ENCODE data around the gene TMEM250. TPM values are rescaled to one million over a fixed set of nuclear protein-coding genes. Genes with fewer than 3 reads are reported as not detected.

The TMEM250 gene
- total and polyA plus RNA-seq, 9 of the 15 experiments (the other 6 are each of a cell fraction or from before 2014, with no cell fraction given) = 0.32 to 44.6 (median 12.2) TPM

- TF ChIP-seq ZFPM2 (CRISPR knock-in tag; IDR thresholded peaks at IDR 0.05) = no peak
- TF ChIP-seq, protein P1, sequence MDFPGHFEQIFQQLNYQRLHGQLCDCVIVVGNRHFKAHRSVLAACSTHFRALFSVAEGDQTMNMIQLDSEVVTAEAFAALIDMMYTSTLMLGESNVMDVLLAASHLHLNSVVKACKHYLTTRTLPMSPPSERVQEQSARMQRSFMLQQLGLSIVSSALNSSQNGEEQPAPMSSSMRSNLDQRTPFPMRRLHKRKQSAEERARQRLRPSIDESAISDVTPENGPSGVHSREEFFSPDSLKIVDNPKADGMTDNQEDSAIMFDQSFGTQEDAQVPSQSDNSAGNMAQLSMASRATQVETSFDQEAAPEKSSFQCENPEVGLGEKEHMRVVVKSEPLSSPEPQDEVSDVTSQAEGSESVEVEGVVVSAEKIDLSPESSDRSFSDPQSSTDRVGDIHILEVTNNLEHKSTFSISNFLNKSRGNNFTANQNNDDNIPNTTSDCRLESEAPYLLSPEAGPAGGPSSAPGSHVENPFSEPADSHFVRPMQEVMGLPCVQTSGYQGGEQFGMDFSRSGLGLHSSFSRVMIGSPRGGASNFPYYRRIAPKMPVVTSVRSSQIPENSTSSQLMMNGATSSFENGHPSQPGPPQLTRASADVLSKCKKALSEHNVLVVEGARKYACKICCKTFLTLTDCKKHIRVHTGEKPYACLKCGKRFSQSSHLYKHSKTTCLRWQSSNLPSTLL (IDR thresholded peaks at IDR 0.05) = no peak
- peak; percentile 97 for TF ChIP-seq MAX (CRISPR knock-in tag; IDR thresholded peaks at IDR 0.05)
- no peak for TF ChIP-seq ZC3H8 (IDR thresholded peaks at IDR 0.05)
- no peak for TF ChIP-seq DIDO1 (tag; IDR thresholded peaks at IDR 0.05; ENCODE audit: low read depth)
- no peak for TF ChIP-seq ILK (tag; IDR thresholded peaks at IDR 0.05; ENCODE audit: borderline replicate concordance, low read depth)
- no peak for TF ChIP-seq NR2F6 (CRISPR knock-in tag; IDR thresholded peaks at IDR 0.05)
- TF ChIP-seq XRCC3 (IDR thresholded peaks at IDR 0.05) = no peak
- TF ChIP-seq, protein P2, sequence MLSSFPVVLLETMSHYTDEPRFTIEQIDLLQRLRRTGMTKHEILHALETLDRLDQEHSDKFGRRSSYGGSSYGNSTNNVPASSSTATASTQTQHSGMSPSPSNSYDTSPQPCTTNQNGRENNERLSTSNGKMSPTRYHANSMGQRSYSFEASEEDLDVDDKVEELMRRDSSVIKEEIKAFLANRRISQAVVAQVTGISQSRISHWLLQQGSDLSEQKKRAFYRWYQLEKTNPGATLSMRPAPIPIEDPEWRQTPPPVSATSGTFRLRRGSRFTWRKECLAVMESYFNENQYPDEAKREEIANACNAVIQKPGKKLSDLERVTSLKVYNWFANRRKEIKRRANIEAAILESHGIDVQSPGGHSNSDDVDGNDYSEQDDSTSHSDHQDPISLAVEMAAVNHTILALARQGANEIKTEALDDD (IDR thresholded peaks at IDR 0.05) = no peak
- peak; percentile 36 for TF ChIP-seq HMGN3 (IDR thresholded peaks at IDR 0.05; ENCODE audit: borderline replicate concordance, extremely low read depth, insufficient read length, low read depth, low read length)
- TF ChIP-seq TGIF2 (CRISPR knock-in tag; IDR thresholded peaks at IDR 0.05) = 0 out of 2 replicates have a peak, but pooled peaks have one; percentile 78
- no peak for TF ChIP-seq ZNF282 (CRISPR knock-in tag; IDR thresholded peaks at IDR 0.05)
- no peak for TF ChIP-seq ZNF224 (CRISPR knock-in tag; IDR thresholded peaks at IDR 0.05)
- TF ChIP-seq, protein P3, sequence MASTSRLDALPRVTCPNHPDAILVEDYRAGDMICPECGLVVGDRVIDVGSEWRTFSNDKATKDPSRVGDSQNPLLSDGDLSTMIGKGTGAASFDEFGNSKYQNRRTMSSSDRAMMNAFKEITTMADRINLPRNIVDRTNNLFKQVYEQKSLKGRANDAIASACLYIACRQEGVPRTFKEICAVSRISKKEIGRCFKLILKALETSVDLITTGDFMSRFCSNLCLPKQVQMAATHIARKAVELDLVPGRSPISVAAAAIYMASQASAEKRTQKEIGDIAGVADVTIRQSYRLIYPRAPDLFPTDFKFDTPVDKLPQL (IDR thresholded peaks at IDR 0.05; ENCODE audit: extremely low read depth, insufficient read length) = no peak
- TF ChIP-seq, protein P4, sequence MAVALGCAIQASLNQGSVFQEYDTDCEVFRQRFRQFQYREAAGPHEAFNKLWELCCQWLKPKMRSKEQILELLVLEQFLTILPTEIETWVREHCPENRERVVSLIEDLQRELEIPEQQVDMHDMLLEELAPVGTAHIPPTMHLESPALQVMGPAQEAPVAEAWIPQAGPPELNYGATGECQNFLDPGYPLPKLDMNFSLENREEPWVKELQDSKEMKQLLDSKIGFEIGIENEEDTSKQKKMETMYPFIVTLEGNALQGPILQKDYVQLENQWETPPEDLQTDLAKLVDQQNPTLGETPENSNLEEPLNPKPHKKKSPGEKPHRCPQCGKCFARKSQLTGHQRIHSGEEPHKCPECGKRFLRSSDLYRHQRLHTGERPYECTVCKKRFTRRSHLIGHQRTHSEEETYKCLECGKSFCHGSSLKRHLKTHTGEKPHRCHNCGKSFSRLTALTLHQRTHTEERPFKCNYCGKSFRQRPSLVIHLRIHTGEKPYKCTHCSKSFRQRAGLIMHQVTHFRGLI (CRISPR knock-in tag; IDR thresholded peaks at IDR 0.05) = no peak
- no peak for TF ChIP-seq MED1 (CRISPR knock-in tag; IDR thresholded peaks at IDR 0.05; ENCODE audit: borderline replicate concordance)
- no peak for TF ChIP-seq ID3 (CRISPR knock-in tag; IDR thresholded peaks at IDR 0.05)
- TF ChIP-seq ID3 (tag; IDR thresholded peaks at IDR 0.05) = no peak
- TF ChIP-seq HDGF (IDR thresholded peaks at IDR 0.05) = no peak
- no peak for TF ChIP-seq MLX (CRISPR knock-in tag; conservative IDR thresholded peaks at IDR 0.05)
- no peak for TF ChIP-seq TRIM28 (IDR thresholded peaks at IDR 0.05)
- no peak for TF ChIP-seq ZKSCAN8 (CRISPR knock-in tag; IDR thresholded peaks at IDR 0.05)
Measured at GRCh38 chr9:136093995-136094881, 24.4 kb downstream of the TMEM250 start (continued).
